Measurements from ENCODE around the gene DICER1.

DICER1 gene

DNA sequence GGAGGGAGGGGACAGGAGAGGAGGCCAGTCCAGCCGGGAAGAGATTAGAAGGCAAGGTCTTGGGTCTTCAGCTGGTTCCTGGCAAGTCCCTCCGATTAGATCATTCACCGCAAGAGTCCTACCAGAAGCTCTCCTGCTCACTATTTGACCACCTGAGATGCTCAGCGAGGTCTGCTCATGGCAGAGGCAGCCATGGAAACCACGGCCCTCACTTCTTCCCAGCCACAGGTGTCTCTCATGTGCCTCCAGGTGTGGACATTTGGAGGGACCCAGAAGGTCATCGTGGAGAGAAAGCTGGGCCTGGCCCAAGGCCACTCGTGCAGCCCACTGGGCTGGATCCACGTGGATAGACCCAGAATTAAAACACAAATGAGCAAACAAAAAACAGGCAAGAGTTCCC lies 99.5 kb downstream of the DICER1 start:
- Histone ChIP-seq H3K36me3 (ENCODE audit: control insufficient read depth, insufficient read depth, low read length) (no peaks in the 10 kb centered on the region), H3K4me3 (ENCODE audit: low read length) (no peak overlapping the region), H3K9ac (ENCODE audit: low read length) (no peak overlapping the region), H3K4me1 (ENCODE audit: control insufficient read depth, insufficient read depth, low read length) (no peaks in the 10 kb centered on the region), H3K9me3 (ENCODE audit: control insufficient read depth, low read length) (no peaks in the 10 kb centered on the region), H3K27me3 (ENCODE audit: control insufficient read depth, insufficient read depth, low read length) (no peaks in the 10 kb centered on the region)

DNA sequence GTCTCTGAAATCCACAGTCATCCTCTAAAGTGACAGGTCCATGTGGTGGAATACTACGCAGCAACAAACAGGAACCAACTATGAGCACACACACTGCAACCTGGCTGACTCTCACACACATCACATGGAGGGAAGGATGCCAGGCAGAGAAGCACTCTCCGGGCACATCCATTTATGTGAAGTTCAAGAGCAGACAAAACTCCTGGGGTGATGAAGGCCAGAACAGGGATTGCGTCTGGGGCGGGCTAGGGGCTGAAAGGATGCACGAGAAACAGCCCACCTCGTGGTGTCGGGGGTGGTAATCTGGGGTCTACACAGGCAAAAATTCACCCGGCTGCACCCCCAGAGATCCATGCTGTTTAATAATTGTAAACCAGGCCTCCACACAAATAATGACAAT lies 100.2 kb downstream of the DICER1 start:
- Histone ChIP-seq H3K9me3 (ENCODE audit: control insufficient read depth, low read length) (no peaks in the 10 kb centered on the region), H3K27me3 (ENCODE audit: control insufficient read depth, insufficient read depth, low read length) (no peaks in the 10 kb centered on the region), H3K9ac (ENCODE audit: low read length) (no peak overlapping the region), H3K4me1 (ENCODE audit: control insufficient read depth, insufficient read depth, low read length) (no peaks in the 10 kb centered on the region), H3K4me3 (ENCODE audit: low read length) (no peak overlapping the region), H3K36me3 (ENCODE audit: control insufficient read depth, insufficient read depth, low read length) (no peaks in the 10 kb centered on the region)

DNA sequence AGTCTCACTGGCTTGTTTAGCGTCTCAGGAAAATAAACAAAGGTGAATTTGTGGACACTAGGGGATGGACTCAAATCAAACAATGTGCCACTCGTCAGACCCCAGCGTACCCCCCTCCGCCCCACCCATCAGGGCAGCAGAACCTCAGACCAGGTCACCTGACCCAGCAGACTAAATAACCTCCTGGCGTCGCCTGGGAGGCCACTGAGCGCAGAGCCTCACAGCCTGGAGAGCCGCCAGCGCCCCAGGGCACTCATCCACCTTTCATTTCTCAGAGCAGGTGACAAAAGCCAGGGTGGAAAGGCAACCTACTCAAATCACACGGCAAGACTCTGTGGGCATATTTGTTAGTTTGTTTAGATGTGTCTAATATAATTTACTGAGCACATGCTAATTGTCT lies 100.9 kb downstream of the DICER1 start:
- Histone ChIP-seq H3K4me1 (ENCODE audit: control insufficient read depth, insufficient read depth, low read length) (no peaks in the 10 kb centered on the region), H3K27me3 (ENCODE audit: control insufficient read depth, insufficient read depth, low read length) (no peaks in the 10 kb centered on the region), H3K9ac (ENCODE audit: low read length) (no peak overlapping the region), H3K9me3 (ENCODE audit: control insufficient read depth, low read length) (no peaks in the 10 kb centered on the region), H3K4me3 (ENCODE audit: low read length) (no peak overlapping the region), H3K36me3 (ENCODE audit: control insufficient read depth, insufficient read depth, low read length) (no peaks in the 10 kb centered on the region)

DNA sequence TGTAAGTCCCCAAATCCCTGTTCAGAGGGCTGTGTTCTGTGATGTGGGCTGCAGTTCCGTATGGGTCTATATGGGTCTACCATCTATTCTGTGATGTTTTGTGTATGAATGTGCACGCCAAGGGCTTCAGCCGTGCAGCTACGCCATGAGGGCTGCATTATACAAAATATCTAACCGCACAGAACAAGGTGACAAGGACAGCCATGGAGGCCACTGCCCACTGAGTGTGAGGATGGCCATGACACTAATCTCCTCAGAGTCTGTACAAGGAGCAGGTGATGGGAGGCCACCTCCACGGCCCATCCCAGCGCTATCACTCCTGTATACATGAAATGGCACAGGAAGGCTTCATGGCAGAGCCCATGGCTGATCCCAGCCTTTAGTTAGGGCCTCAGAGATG lies 102.0 kb downstream of the DICER1 start:
- no peaks in the 10 kb centered on the region for H3K4me1 ChIP-seq (ENCODE audit: control insufficient read depth, insufficient read depth, low read length)
- H3K9ac ChIP-seq (ENCODE audit: low read length), result no peak overlapping the region
- H3K36me3 ChIP-seq (ENCODE audit: control insufficient read depth, insufficient read depth, low read length), result no peaks in the 10 kb centered on the region
- no peaks in the 10 kb centered on the region for H3K27me3 ChIP-seq (ENCODE audit: control insufficient read depth, insufficient read depth, low read length)
- no peak overlapping the region for H3K4me3 ChIP-seq (ENCODE audit: low read length)
- no peaks in the 10 kb centered on the region for H3K9me3 ChIP-seq (ENCODE audit: control insufficient read depth, low read length)

DNA sequence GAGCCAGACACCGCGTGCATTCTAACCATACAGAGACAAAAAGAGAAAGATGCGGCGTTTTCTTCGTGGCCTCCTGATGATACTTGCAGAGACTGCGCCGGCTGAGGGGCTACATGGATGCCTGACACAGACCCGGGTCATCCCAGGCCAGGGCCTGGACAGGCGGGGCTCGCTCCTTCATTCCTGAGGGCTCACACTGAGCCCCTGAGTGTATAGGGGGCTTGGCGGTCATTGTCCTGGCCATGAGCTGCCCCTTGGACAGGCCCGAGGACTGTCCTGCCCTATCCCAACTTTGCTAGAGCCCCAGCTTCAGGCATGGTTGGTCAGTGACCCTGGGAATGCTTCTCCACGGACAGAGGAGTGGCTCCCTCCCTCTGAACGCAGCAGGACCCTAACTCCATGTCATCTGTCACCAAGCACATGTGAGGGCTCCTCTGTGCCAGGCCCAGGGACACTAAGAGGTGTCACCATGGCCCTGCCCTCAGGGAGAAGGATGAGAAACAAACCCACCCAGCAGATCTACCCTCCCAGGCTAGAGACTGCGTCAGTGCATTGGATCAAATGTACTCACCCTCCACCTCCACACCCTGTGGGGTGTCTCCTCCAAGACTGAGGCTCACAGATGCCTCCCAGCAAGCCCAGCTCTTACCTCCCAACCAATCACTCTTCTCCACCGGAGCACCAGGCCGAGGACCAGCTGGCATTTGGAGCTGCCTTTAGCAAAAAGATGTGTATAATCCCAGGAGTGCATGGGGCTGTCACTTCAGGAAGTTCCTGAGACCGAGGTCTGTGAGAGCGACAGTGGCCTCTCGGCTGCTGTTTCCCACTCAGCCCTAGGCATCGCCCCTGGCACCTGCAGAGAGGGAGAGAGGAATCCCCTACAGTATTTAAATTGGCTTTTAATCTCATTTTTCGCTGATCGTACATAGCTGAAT lies 102.7 kb downstream of the DICER1 start:
- Histone ChIP-seq H3K4me3 (ENCODE audit: low read length) (no peak overlapping the region), H3K9ac (ENCODE audit: low read length) (no peak overlapping the region), H3K27me3 (ENCODE audit: control insufficient read depth, insufficient read depth, low read length) (no peaks in the 10 kb centered on the region), H3K9me3 (ENCODE audit: control insufficient read depth, low read length) (no peaks in the 10 kb centered on the region), H3K36me3 (ENCODE audit: control insufficient read depth, insufficient read depth, low read length) (no peaks in the 10 kb centered on the region), H3K4me1 (ENCODE audit: control insufficient read depth, insufficient read depth, low read length) (no peaks in the 10 kb centered on the region)

DNA sequence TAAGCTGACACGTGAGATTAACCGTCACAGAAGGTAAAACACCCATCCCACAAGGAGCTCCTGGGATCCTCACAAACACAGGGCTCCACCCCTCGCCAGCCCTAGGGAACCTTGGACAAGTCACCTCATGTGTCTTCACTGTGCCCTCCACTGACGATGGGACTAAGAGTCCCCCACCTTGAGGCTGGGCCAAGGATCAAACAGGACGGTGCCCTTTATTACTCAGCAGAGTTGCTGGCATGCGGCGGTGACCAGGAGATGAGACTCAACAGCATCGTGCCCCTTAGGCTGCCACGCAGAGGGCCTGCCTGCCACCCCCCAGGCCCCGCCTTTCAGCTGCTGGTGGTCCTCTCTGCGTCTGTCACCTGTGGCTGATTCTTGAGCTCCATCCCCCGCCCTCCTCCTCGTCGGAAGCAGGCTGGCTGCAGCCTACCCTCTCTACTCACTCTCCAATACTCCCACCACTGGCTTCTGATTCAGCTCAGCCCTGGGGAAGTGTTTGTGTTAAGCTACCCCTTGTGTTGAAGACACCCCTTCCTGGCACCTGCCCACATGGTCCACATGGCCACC lies 105.2 kb downstream of the DICER1 start:
- Histone ChIP-seq H3K4me1 (ENCODE audit: control insufficient read depth, insufficient read depth, low read length) (no peaks in the 10 kb centered on the region), H3K4me3 (ENCODE audit: low read length) (no peak overlapping the region), H3K27me3 (ENCODE audit: control insufficient read depth, insufficient read depth, low read length) (no peaks in the 10 kb centered on the region), H3K9ac (ENCODE audit: low read length) (no peak overlapping the region), H3K36me3 (ENCODE audit: control insufficient read depth, insufficient read depth, low read length) (no peaks in the 10 kb centered on the region), H3K9me3 (ENCODE audit: control insufficient read depth, low read length) (no peaks in the 10 kb centered on the region)

DNA sequence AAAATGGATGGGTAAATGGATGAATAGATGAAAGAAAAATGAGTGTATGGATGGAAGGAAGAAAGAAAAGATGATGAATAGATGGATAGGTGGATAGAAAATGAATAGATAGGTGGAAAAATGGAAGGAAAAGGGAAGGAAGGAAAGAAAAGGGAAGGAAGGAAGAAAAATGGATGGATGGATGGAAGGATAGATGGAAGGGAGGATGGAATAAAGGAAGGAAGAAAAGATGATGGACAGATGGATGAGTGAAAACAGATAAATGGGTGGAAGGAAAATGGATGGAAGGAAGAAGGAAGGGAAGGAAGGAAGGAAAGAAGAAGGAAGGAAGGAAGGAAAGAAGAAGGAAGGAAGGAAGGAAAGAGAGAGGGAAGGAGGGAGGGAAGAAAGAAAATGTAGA lies 107.4 kb downstream of the DICER1 start:
- no peak overlapping the region for H3K4me3 ChIP-seq (ENCODE audit: low read length)
- no peaks in the 10 kb centered on the region for H3K36me3 ChIP-seq (ENCODE audit: control insufficient read depth, insufficient read depth, low read length)
- H3K4me1 ChIP-seq (ENCODE audit: control insufficient read depth, insufficient read depth, low read length), result no peaks in the 10 kb centered on the region
- H3K9ac ChIP-seq (ENCODE audit: low read length), result no peak overlapping the region
- H3K27me3 ChIP-seq (ENCODE audit: control insufficient read depth, insufficient read depth, low read length), result no peaks in the 10 kb centered on the region
- H3K9me3 ChIP-seq (ENCODE audit: control insufficient read depth, low read length), result no peaks in the 10 kb centered on the region

DNA sequence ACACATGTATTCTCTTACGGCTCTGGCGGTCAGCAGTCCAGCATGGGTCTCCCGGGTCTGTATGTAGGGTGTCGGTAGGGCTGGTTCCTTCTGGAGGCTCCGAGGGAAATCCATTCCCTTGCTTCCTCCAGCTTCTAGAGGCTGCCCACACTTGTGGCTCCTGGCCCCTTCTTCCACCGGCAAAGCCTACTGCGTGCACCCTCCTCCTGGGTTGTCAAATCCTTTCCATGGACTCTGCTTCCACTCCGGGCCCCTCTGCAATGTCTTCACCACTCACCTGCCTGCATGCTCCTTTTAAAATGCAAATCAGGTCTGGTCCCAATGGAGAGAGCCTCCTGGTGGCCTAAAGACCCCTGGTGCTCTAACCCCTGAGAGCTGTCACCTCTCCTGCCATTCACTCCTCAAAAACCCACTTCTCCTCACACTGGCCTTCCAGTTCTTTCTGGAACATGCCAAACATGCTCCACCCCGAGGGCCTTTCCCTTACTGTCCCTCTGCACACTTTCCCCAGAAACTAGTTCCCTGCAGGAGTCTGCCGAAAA lies 108.5 kb downstream of the DICER1 start:
- peaks cover 5% of the 10 kb centered on the region for H3K27me3 ChIP-seq (ENCODE audit: control insufficient read depth, insufficient read depth, low read length)
- H3K36me3 ChIP-seq (ENCODE audit: control insufficient read depth, insufficient read depth, low read length), result no peaks in the 10 kb centered on the region
- no peaks in the 10 kb centered on the region for H3K9me3 ChIP-seq (ENCODE audit: control insufficient read depth, low read length)
- H3K9ac ChIP-seq (ENCODE audit: low read length), result no peak overlapping the region
- no peak overlapping the region for H3K4me3 ChIP-seq (ENCODE audit: low read length)
- H3K4me1 ChIP-seq (ENCODE audit: control insufficient read depth, insufficient read depth, low read length), result no peaks in the 10 kb centered on the region

DNA sequence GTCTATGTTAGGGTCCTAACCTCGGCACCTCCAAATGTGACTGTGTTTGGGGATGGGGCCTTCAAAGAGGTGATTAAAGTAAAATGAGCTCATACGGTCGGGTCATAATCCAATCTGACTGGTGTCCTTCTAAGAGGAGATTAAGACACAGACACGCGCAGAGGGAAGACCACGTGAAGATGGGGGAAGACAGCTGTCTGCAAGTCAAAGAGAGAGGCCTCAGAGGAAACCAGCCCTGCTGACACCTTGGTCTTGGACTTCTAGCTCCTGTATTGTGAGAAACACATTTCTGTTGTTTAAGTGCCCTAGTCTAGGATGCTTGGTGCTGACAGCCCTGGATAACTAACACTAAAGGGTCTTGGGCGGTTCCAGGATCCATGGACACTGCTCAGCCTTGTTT lies 109.6 kb downstream of the DICER1 start:
- Histone ChIP-seq H3K9me3 (ENCODE audit: control insufficient read depth, low read length) (no peaks in the 10 kb centered on the region), H3K4me3 (ENCODE audit: low read length) (no peak overlapping the region), H3K27me3 (ENCODE audit: control insufficient read depth, insufficient read depth, low read length) (peaks cover 5% of the 10 kb centered on the region), H3K36me3 (ENCODE audit: control insufficient read depth, insufficient read depth, low read length) (no peaks in the 10 kb centered on the region), H3K9ac (ENCODE audit: low read length) (no peak overlapping the region), H3K4me1 (ENCODE audit: control insufficient read depth, insufficient read depth, low read length) (no peaks in the 10 kb centered on the region)

DNA sequence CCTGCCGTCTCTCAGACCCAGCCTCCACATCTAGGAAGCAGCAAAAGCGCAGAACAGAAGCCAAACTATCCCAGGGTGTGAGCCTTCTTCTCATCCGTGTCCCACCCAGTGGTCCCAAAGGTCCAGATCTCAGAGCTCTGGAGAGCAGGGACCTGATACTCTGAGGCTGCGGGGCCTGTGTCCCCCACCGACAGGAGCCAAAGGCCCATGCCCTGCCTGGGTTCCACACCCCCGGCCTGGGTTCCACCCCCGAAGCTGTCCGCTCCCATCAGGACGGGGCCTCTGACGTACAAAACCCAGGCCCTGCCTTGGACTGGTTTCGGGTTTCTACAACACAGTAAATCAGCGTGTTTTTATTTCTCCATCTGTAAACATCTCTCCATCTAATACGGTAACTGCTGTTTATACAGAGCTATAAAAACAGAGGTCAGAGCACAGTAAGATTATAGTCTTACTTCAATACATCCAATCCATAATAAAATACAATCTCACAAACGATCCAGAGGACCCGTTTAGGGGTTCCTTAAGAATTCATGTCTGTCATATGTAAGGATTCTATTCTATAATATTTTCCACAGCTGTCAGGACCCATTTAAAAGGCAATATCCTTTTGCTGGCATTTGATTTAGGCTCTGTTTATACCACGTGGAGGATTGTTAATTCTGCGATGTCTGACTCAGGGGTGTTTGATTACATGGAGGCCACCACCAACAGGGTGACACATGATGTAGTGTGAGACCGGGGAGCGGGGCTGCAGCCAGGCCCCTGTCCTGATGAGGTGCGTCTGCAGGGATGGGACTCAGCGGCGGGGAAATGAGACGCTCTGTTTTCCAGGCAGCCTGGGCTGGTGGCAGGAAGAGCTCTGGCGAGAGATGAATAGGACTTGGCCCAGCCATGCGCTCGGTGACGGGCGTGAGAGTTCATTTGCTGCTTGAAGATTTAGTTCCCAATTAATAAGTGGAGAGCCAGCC lies 110.3 kb downstream of the DICER1 start:
- H3K27me3 ChIP-seq (ENCODE audit: control insufficient read depth, insufficient read depth, low read length), result peaks cover 5% of the 10 kb centered on the region
- H3K9me3 ChIP-seq (ENCODE audit: control insufficient read depth, low read length), result no peaks in the 10 kb centered on the region
- H3K4me3 ChIP-seq (ENCODE audit: low read length), result no peak overlapping the region
- H3K36me3 ChIP-seq (ENCODE audit: control insufficient read depth, insufficient read depth, low read length), result no peaks in the 10 kb centered on the region
- H3K9ac ChIP-seq (ENCODE audit: low read length), result no peak overlapping the region
- H3K4me1 ChIP-seq (ENCODE audit: control insufficient read depth, insufficient read depth, low read length), result no peaks in the 10 kb centered on the region

DNA sequence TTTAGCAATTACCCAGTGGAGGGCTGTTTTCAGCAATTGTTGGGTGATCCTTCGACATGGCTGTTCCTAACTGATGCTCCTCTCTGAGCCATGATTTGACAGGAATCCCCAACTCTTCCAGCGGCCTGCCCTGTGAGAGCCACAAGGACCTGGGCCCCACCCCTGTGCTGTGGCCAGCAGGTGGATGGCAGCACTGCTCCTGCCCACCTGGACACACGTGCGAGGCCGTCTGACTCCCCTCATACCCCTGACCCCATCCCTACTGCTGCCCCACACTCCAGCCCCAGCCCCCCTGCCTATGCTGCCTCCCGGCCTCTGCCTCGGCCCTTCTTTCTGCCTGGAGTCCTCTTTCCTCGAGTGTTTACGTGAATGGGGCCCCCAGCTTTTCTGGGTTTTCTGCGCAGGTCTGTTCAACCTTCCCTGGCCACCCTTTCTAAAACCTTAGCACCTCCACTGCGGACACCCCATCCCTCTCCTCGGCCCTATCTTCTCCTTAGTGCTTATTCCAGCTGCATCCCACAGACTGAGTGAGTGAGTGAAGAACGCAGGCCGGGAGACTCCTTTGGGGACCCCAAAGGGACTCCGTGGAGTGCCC lies 111.4 kb downstream of the DICER1 start:
- no peaks in the 10 kb centered on the region for H3K36me3 ChIP-seq (ENCODE audit: control insufficient read depth, insufficient read depth, low read length)
- H3K9me3 ChIP-seq (ENCODE audit: control insufficient read depth, low read length), result no peaks in the 10 kb centered on the region
- H3K9ac ChIP-seq (ENCODE audit: low read length), result no peak overlapping the region
- H3K4me3 ChIP-seq (ENCODE audit: low read length), result no peak overlapping the region
- no peaks in the 10 kb centered on the region for H3K4me1 ChIP-seq (ENCODE audit: control insufficient read depth, insufficient read depth, low read length)
- peaks cover 5% of the 10 kb centered on the region for H3K27me3 ChIP-seq (ENCODE audit: control insufficient read depth, insufficient read depth, low read length)
